NCI-H226 (cell line): Measurements from ENCODE around the gene UBN2.
"Not testable (repeated sequence)": the region's sequence is repeated elsewhere in the genome, so short reads cannot be mapped to it uniquely, and the experiment has no call there.

Source experiments
- DNase-seq: peaks from one replicate; pipeline ENCODE4 v3.0.0-alpha.2; 2015

UBN2 gene

GRCh38 chr7:139300390-139300789, 69.4 kb downstream of the UBN2 start:
- no peak for DNase-seq

GRCh38 chr7:139304517-139304916, 73.5 kb downstream of the UBN2 start:
- no peak for DNase-seq

- no peak for DNase-seq
Observed at GRCh38 chr7:139317939-139318505, 87.0 kb downstream of the UBN2 start.

- DNase-seq, result peak; percentile 8
Observed at GRCh38 chr7:139321071-139321745, 90.2 kb downstream of the UBN2 start.

- DNase-seq, result not testable (repeated sequence)
Observed at GRCh38 chr7:139324709-139325108, 93.7 kb downstream of the UBN2 start.

- peak; percentile 77 for DNase-seq
Observed at GRCh38 chr7:139328375-139328774, 97.3 kb downstream of the UBN2 start.

- no peak for DNase-seq
Observed at GRCh38 chr7:139329119-139329518, 98.1 kb downstream of the UBN2 start.

- DNase-seq, result no peak
Observed at GRCh38 chr7:139330333-139331030, 99.4 kb downstream of the UBN2 start.

GRCh38 chr7:139332697-139333359, 101.8 kb downstream of the UBN2 start:
- DNase-seq, result no peak

- not testable (repeated sequence) for DNase-seq
Observed at GRCh38 chr7:139333443-139333842, 102.4 kb downstream of the UBN2 start.

GRCh38 chr7:139334399-139335150, 103.5 kb downstream of the UBN2 start:
- DNase-seq, result no peak

GRCh38 chr7:139339025-139339424, 108.0 kb downstream of the UBN2 start:
- DNase-seq, result no peak

- DNase-seq, result no peak
Observed at GRCh38 chr7:139339698-139340036, 108.6 kb downstream of the UBN2 start.

- DNase-seq, result peak; percentile 98
Observed at GRCh38 chr7:139340037-139340807, 109.2 kb downstream of the UBN2 start.

GRCh38 chr7:139340808-139341057, 109.7 kb downstream of the UBN2 start:
- no peak for DNase-seq

GRCh38 chr7:139341058-139341775, 110.2 kb downstream of the UBN2 start, which contains the start of gene FMC1:
FMC1 (plus strand) TSS chr7:139341337; CDS start chr7:139341385, 48 bp downstream.
- peak; percentile 83 for DNase-seq

GRCh38 chr7:139341776-139342226, 110.8 kb downstream of the UBN2 start:
- DNase-seq, result no peak

GRCh38 chr7:139345042-139345441, 114.0 kb downstream of the UBN2 start:
- DNase-seq, result no peak

GRCh38 chr7:139351027-139351426, 120.0 kb downstream of the UBN2 start:
- DNase-seq, result no peak

GRCh38 chr7:139354729-139355128, 123.7 kb downstream of the UBN2 start:
- no peak for DNase-seq

- no peak for DNase-seq
Observed at GRCh38 chr7:139355320-139355719, 124.3 kb downstream of the UBN2 start.
